HG02678 (cell line): ENCODE results near the gene RARS1.

Experiments
- ATAC-seq: cut with Tn5 transposase; IDR thresholded peaks from one replicate; pipeline ENCODE4 v1.9.1; 2021; ENCODE audit warnings: mild to moderate bottlenecking, moderate library complexity; ENCODE audit not compliant: unreplicated experiment

Gene RARS1

GRCh38 chr5:168553377-168554130, 67.3 kb downstream of the RARS1 start:
- ATAC-seq = no peak

DNA sequence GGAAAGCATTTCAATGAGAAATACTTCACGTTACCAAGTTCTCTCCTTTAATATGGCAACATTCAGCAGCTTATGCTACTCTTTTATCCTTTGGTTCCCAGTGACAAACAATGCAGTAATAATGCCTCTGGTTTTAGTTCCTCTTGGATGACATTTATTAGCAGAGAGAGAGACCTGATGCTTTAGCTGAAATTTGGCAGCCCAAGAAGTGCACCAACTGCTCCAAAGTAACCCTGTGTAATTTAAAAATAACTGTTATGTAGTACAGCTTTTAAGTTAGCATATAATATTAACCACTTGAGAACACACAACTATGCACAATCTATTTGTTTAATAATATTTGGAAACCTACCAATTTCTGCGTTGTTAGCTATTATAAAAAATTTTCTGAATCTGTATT, 71.1 kb downstream of the RARS1 start:
- no peak for ATAC-seq

DNA sequence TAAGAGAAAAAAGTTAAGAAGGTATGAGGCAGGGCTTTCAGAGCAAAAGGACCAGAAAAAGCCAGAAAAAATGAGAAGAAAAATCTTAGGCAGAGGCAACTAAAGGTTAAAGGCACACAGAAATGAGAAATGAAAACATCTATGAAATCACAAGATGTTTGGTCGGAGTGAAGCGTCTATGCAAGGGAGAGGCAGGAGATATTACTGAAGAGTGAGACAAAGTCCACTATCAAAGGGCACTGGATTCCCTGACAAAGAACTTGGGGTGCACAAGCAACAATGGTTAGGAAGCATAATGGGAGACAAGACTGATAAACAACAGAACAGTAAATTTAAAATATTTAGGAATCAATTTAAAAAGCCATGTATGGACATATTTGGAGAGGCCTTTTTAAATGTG, 76.0 kb downstream of the RARS1 start:
- no peak for ATAC-seq

DNA sequence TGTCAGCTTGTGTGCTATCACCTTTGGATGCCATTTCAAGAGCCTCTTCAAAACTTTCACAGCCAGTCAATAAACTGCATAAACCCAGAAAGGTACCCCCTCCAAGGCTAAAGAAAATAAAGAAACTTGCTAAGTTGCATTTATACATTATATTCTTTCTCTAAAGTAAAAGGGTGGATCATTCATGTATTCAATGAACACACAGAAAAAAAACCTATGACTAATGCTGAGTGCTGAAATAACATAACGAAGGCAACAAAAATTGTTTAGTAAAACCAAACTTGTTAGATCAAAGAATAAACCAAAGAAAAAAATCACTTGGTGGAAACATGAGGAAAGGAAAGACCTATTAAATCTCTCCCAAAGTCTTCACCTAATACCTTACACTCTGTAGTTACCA, 77.7 kb downstream of the RARS1 start:
- ATAC-seq = no peak

GRCh38 chr5:168568738-168569137, 82.5 kb downstream of the RARS1 start:
- no peak for ATAC-seq
